Middle frontal gyrus (tissue), 1 donor: ENCODE measurements around the gene GOLGA6L9.
"Not testable (repeated sequence)": the region's sequence is repeated elsewhere in the genome, so short reads cannot be mapped to it uniquely, and the experiment has no call there.

Experiments used
- DNase-seq: peaks from one replicate; pipeline ENCODE4 v3.0.0-alpha.2; 2015; ENCODE audit warnings: low spot score; ENCODE audit errors: extremely low spot score

GOLGA6L9 gene, protein sequence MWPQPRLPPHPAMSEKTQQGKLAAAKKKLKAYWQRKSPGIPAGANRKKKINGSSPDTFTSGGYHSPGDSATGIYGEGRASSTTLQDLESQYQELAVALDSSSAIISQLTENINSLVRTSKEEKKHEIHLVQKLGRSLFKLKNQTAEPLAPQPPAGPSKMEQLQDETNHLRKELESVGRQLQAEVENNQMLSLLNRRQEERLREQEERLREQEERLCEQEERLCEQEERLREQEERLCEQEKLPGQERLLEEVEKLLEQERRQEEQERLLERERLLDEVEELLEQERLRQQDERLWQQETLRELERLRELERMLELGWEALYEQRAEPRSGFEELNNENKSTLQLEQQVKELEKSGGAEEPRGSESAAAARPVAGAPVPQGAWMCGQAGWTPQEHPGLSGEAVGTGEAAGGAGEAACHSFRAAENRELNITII

DNA sequence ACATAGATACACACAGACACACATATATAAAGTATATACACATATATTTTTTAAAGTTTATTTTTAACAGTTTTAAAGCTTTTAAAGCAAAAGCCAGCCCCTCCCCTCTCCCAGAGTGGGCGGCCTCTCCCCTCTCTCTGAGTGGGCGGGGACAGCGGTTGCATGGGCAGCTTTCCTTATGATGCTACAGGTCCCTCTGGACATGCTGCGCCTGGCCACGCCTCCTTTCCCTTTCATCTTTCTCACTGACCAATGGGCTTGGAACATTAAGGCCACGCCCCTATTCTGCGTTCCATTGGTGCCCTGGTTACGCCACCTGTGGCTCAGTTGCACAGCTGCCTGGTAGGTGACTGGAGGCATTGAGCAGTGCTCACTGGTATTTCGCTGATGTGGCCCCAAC lies at the start of gene GOLGA6L9:
GOLGA6L9 (plus strand) TSS at position 124 of the 400 bp plus-strand sequence; CDS start at position 388, 264 bp downstream.
- DNase-seq = not testable (repeated sequence)

DNA sequence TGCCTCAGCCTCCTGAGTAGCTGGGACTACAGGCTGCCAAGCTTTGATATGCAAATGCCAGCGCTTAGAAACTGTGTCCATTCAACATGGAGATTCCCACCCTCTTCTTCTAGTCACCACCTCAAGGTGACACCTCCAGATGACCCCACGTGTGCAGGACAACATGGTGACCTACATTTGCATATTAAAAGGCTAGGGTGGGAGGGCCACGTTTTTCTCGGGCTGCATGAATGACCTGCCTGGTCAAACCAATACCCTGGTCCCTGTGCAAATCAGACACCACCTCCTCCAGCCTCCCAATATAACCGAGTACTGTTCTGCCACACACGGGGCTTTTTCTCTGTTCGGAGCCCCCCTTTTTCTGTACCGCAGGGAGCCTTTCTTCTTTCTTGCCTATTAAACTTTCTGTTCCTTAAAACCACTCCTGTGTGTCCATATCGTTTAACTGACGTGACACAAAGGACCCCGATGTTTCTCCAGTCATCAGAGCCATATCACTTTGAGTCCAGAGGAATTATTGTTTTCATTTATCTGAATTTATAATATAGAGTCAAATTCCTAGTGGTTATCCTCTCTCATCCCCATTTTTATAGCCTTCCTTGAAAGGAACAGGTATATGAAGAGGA lies 48.2 kb upstream of the GOLGA6L9 start:
- not testable (repeated sequence) for DNase-seq

DNA sequence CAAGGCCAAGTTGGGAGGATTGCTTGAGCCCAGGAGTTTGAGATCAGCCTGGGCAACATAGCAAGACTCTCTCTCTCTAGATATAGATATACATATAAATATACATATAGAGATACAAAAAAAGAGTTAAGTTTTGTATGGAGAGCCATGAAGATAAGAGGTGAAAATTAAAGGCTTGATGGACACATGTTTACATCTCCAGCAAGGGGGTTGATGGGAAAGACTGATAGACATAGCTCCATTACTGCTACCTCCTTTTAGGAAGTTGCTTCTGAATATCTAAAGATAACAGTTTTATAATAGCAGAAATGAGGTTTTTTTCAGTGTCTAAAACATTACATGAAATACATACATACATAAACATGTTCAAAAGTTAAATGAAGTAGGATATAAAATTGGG lies 42.4 kb upstream of the GOLGA6L9 start:
- not testable (repeated sequence) for DNase-seq

DNA sequence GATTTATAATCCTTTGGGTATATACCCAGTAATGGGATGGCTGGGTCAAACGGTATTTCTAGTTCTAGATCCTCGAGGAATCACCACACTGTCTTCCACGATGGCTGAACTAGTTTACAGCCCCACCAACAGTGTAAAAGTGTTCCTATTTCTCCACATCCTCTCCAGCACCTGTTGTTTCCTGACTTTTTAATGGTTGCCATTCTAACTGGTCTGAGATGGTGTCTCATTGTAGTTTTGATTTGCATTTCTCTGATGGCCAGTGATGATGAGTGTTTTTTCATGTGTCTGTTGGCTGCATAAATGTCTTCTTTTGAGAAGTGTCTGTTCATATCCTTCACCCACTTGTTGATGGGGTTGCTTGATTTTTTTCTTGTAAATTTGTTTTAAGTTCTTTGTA lies 39.5 kb upstream of the GOLGA6L9 start:
- DNase-seq = not testable (repeated sequence)

DNA sequence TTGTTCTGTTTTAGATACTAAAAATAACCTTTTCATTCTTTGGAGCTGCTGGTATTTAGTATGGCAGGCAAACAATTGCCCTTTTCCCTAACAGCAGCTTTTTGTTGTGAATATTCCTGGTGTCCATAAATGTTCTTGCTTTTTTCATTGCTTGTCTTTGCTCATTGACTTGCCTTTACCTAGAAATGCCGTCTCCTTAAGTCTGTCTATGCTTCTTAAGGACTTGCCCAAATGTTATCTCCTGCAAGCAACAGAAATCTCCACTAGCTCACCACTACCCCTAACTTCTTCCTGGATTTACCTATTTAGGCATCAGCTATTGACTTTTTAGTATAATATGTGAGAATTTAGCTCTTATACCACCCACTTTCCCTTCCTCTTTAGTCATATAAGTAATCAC lies 37.5 kb upstream of the GOLGA6L9 start:
- DNase-seq = not testable (repeated sequence)

DNA sequence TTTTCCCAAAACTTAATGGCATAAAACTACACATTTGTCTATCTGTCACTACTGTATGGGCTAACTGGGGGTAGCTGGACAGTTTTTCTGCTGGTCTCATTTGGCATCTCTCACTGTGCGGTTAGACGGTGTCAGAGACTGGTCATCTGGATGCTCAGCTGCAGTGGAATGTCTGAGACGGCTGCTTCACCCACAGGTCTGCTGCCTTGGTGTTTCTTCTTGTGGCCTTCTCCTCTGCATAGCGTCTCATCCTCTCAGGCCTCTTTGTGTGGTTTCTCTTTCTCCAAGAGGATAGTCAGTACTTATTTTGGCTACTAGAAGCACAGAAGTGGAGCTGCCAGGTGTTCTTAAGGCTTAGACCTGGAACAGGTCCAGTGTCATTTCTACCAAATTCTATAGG lies 35.9 kb upstream of the GOLGA6L9 start:
- no peak for DNase-seq

DNA sequence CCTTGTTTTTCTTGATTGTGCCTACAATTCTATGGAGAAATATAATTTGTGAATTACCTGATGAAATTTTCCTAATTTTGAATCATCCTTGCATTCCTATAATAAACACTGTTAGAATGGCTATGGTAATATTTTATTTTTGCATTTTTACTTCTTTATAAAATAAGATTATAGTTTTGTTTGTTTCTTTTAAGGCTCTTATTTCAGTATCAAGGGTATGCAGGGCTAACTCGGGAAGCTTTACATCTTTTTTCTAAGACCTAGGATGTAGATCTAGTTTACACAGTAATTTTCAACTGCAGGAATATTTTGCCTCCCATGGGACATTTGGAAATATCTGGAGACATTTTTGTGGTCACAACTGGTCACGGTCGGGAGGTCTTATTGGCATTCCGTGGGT lies 33.8 kb upstream of the GOLGA6L9 start:
- DNase-seq = not testable (repeated sequence)

DNA sequence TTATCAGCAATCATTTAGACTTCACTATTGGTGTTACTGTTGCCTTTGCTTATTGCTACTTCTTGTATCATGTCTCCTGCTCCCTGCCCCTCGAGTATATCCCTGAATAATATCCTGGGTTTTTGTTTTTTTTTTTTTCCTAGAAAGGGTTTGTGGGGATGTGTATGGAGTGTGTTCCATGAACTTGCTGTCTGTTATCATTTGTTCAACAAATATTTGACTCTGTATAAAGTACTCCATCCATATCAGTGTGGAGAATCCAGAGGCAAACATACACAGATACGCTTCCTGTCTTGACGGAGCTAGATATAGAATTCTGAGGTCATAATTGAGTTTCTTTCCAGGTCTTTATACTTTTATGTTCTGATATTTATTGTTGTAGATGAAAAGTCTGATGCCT lies 31.8 kb upstream of the GOLGA6L9 start:
- no peak for DNase-seq

DNA sequence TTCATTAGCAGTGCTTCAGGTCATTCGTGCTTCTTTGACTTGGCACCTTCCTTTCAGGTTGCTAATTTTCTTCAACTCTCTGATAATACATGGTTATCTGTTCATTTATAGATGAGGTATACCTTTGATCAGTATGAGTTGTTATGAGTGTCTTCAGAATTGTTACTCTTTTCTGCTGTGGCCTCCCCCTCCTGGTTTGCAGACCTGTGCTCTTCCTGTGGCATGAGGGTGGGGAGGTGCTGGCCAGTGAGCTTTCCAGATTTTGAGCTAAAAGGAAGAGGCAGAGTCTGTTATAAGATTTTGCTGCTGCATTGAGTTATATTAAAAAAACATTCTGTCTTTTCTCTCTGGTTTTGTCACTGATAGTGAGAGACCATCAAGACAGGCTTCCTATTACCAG lies 30.8 kb upstream of the GOLGA6L9 start:
- DNase-seq = no peak

DNA sequence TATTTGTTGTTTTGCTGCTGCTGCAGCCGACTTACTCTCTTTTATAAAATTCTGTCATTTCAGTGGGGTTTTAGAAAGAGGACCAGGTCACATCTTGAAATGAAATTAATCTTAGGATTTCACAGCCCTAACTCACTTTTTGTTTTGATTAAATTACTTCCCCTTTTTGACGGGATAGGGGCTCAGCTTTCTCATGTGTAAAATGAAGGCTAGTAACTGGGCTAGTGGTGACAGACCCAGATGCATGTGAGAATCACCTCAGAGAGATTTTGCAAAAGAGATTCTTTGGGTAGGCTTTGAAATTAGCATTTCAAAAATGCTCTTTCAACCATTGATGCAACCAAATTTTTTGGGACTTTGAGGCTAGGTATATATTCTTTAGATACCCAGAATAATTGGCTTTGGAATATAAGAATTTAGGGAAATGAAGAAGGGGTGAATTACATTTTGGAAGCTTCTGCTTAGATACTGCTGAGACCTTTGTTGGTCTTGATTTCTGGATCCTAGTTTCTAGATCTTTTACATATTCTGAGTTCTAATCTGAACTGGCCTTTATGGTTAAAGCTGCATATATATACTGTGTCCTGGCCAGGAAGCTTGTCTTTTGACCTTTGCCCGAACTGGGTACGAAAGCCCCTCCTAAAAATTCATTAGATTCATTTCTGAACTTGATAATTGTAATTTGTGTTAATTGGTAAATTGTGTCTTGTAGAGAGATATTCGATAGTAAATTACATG lies 30.1 kb upstream of the GOLGA6L9 start:
- DNase-seq = not testable (repeated sequence)

DNA sequence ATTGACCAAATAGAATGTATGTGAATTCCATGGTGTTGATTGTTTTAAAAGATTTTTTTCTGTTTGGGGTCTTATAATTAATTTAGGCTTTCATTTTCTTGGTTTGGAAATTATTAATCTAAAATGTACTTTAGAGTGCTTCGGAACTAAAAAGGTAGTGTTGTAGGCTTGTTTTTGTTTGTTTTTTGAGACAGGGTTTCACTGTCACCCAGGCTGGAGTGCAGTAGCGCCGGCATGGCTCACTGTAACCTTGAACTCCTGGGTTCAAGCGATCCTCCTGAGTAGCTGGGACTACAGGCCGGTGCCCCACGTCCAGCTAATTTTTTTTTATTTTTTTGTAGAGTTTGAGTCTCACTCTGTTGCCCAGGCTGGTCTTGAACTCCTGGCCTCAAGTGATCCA lies 27.7 kb upstream of the GOLGA6L9 start:
- DNase-seq = not testable (repeated sequence)

DNA sequence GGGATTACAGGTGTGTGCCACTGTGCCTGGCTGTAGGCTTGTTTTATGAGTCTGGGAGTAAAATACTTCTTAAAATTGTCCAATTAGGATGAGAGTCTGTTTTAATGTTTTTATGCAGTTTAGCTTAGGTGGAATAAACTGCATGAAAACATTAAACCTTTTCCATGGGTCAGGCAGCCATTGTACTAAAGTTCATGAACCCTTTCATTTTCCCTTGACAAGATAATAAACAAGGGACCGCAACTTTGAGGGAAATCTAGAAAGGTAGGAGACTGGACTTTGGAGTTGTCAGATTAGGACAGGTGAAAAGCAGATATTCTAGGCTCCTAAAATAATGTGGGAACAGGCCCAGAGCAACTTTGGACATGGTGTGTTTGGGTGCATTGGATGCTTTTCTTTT lies 27.3 kb upstream of the GOLGA6L9 start:
- not testable (repeated sequence) for DNase-seq

DNA sequence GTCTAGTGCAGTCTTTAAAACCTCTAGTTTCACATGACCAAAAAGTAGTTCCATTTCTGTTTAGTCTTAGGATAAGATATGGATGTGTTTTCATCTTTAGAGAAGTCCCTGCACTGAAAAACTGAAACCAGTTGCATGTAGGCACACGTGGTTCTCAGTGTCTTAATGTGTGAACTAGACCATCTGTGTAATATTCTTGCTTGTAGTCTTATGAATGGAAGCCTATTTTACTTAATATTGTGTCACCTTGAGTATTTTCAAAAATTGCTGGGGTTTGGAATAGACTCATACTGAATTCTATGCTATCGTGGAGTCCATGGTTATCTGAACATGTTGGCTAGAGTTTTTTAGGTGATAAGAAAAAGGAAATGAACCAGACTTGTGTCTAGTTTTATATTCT lies 23.4 kb upstream of the GOLGA6L9 start:
- DNase-seq = not testable (repeated sequence)

DNA sequence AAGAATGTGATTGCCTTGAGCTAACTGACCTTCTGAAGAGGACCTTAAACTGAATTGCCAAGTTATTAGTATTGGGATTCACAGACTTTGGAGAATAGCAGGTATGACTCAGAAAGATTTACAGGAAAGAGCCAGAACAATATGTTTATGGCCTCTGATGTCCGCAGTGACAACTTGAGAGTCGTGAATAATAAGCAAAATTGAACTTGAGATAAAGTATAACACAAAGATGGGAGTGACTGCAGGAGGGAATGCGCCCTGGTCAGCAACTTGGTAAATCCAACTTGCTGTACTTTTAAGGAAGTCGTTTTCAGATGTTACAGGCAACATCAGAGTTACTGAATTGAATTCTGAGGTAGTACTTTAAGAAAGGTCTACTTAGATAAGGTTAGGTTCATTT lies 19.3 kb upstream of the GOLGA6L9 start:
- DNase-seq = not testable (repeated sequence)

DNA sequence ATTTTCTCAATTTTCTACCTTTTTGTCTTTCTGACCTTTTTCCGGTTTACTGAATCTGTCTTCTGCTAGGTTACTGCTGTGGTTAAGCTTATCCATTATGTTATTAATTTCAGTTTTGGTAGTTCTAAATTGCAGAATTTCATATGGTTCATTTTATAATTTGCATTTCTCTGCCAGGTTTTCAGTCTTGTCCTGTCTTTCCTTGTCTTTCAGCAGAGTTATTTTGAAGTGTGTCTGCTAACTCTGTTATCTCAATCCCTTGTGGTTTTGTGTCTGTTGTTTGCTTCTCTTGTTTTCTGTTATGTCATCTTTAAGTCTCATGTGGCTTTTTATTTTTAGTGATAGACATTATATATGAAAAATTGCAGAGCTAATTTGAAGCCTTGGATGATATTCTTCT lies 18.0 kb upstream of the GOLGA6L9 start:
- DNase-seq = not testable (repeated sequence)

DNA sequence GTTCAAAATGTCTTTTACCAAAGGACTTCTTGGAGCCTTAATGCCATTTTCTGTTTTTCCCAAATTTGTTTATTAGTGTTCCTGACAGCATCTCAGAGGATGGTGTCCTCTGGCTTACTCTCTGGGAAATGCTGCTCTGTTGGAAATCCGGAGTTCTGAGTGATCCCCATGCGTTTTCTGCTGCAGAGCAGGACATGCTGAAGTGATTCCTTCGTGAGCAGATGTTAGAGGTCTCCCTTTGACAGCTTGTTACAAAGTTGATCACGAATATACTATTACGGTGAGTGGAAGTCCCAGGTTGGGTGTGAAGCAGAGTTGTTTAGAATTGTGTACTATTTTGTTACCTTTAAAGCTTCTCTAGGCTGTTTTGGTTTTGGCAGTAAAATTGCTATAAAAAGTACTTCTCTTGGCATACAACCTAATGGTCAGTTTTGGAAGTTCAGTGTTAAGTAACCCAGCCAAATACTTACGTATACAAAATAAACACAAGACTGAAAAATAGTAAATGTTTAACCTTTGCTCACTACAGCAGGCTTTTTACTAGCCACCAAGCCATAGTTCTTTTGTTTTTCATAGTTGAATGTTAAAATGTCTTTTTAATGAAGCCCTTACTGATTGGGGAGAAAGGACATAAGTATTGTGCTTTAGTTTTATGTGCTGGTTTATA lies 15.0 kb upstream of the GOLGA6L9 start:
- not testable (repeated sequence) for DNase-seq

DNA sequence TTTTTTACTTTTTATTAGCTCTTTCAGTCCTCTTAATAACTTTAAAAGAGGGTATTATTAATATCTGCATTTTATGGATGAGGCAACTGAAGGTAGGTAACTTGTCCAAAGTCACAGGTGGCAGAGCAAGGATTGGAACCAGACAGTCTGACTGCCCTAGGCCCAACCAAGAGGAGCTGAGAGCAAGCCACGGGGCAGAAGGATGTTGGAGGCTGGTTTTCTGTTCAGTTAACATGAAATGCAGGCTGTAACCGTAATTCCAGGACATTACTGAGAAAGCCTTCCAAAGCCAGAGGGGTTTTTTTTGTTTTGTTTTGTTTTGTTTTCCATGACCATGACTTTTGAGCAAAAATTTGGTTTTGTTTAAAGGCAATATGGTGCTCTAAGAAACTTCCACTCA lies 9.1 kb upstream of the GOLGA6L9 start:
- DNase-seq = not testable (repeated sequence)

DNA sequence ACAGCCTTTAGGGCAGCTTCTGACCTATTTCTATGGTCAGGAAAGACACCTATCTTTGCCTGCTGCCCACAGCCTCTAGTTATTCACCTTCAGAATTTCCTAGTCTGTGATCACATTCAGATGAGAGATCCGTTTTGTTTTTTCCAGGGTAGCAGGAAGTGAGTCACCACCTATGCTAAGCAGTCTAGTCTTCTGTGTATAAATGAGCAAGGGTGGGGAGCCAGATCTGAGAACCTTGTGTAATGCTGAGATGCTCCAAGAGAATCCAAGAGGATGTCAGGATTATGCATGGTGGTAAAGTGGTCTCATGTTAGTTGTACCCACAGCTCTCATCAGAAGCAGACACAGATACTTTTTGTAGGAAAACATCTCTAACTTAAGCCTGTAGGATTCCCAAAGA lies 8.7 kb upstream of the GOLGA6L9 start:
- DNase-seq = not testable (repeated sequence)

DNA sequence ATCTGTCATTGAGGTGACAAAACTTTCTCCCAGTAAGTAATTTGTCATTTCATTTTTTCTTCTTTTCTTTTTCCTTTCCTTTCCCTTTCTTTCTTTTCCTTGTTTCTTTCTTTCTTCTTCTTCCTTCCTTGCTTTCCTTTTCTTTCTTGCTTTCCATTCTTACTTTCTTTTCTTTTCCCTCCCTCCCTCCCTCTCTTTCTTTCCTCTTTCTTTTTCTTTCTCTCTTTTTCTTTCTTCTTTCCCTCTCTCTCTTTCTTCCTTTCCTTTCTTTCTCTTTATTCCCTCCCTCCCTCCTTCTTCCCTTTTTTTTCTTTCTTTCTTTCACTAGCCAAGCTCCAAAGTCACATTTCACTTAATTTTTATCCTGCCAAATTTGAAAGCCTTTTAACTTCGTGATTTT lies 2.5 kb upstream of the GOLGA6L9 start:
- not testable (repeated sequence) for DNase-seq

DNA sequence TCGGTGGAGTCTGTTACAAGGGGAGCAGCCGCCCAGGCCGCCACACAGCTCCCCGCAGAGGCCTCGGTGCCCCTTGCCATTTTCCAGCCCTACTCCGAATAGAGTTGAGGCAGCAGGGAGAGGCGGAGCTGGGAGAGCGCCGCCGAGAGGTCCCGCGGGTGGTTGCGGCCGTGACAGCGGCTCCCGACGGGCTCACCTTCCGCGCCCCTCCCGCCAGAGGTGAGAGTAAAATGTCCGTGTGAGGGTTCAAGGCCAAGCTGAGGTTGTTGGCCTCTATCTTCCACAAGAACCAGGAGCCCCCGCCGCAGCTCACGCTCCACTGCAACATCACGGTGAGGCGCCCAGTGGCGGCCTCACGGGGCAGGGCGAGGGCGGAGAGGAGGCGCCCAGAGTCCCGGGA lies 15.8 kb downstream of the GOLGA6L9 start:
- DNase-seq = not testable (repeated sequence)

DNA sequence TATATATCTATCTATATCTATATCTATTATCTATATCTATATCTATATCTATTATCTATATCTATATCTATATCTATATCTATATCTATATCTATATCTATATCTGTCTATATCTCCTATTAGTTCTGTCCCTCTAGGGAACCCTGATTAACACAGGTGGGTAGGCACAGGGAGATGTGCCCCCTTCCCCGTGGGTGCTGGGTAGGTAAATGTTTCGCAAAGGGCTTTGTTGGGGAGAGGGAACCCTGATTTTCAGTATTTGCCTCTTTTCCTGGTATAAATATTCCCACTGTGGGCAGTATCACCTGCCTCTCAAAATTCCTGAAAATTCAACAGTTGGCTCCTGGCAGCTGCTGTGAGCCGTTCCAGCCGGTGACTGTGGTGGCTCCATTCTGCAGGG lies 27.7 kb downstream of the GOLGA6L9 start:
- DNase-seq = not testable (repeated sequence)
